GM20000 (cell line): ENCODE results near the gene TRHDE.

ENCODE experiments used
- DNase-seq: peaks from one replicate; pipeline ENCODE4 v3.0.0; 2012; ENCODE audit warnings: low spot score
- CTCF ChIP-seq: IDR thresholded peaks from 2 replicates; pipeline ENCODE4 v1.5.1; 2012; ENCODE audit warnings: mild to moderate bottlenecking, control low read depth; ENCODE audit errors: extremely low read depth, missing control alignments

Gene TRHDE

GRCh38 chr12:72293701-72294100 lies 21.5 kb downstream of the TRHDE start:
- DNase-seq, result no peak
- TF ChIP-seq CTCF, result no peak

- no peak for DNase-seq
- no peak for TF ChIP-seq CTCF
These were observed 22.9 kb downstream of the TRHDE start for GRCh38 chr12:72295101-72295500.

- TF ChIP-seq CTCF, result no peak
- no peak for DNase-seq
These were observed 23.6 kb downstream of the TRHDE start for GRCh38 chr12:72295744-72296143.

GRCh38 chr12:72296389-72296788 lies 24.2 kb downstream of the TRHDE start:
- no peak for TF ChIP-seq CTCF
- no peak for DNase-seq

GRCh38 chr12:72297666-72298065 lies 25.5 kb downstream of the TRHDE start:
- no peak for DNase-seq
- no peak for TF ChIP-seq CTCF

- no peak for DNase-seq
- no peak for TF ChIP-seq CTCF
These were observed 28.6 kb downstream of the TRHDE start for GRCh38 chr12:72300728-72301127.

GRCh38 chr12:72304751-72305150 lies 32.6 kb downstream of the TRHDE start:
- TF ChIP-seq CTCF, result no peak
- no peak for DNase-seq
